NCI-H2171 (cell line): ENCODE results near the gene CTNNA2.
"Not testable (repeated sequence)": the region's sequence is repeated elsewhere in the genome, so short reads cannot be mapped to it uniquely, and the experiment has no call there.

ENCODE experiments used
- DNase-seq: peaks from one replicate; lab custom pipeline; 2025; lab: John Stamatoyannopoulos, UW

Gene CTNNA2

GRCh38 chr2:80149991-80150390 lies 637.1 kb downstream of the CTNNA2 start:
- no peak for DNase-seq

- DNase-seq, result no peak
Observed at GRCh38 chr2:80151248-80151647, 638.4 kb downstream of the CTNNA2 start.

GRCh38 chr2:80151651-80152050 lies 638.8 kb downstream of the CTNNA2 start:
- no peak for DNase-seq

GRCh38 chr2:80153151-80153550 lies 640.3 kb downstream of the CTNNA2 start:
- DNase-seq, result no peak

GRCh38 chr2:80153768-80154167 lies 640.9 kb downstream of the CTNNA2 start:
- no peak for DNase-seq

- DNase-seq, result no peak
Observed at GRCh38 chr2:80154231-80154915, 641.5 kb downstream of the CTNNA2 start.

- no peak for DNase-seq
Observed at GRCh38 chr2:80164375-80164774, 651.5 kb downstream of the CTNNA2 start.

GRCh38 chr2:80166483-80167171 lies 653.8 kb downstream of the CTNNA2 start:
- no peak for DNase-seq

GRCh38 chr2:80167284-80167808 lies 654.5 kb downstream of the CTNNA2 start:
- DNase-seq, result no peak

GRCh38 chr2:80168037-80168436 lies 655.2 kb downstream of the CTNNA2 start:
- DNase-seq, result no peak

GRCh38 chr2:80168801-80169200 lies 656.0 kb downstream of the CTNNA2 start:
- no peak for DNase-seq

GRCh38 chr2:80169811-80170594 lies 657.2 kb downstream of the CTNNA2 start:
- no peak for DNase-seq

- no peak for DNase-seq
Observed at GRCh38 chr2:80185091-80185490, 672.2 kb downstream of the CTNNA2 start.

- DNase-seq, result no peak
Observed at GRCh38 chr2:80186262-80186661, 673.4 kb downstream of the CTNNA2 start.

GRCh38 chr2:80187156-80187555 lies 674.3 kb downstream of the CTNNA2 start:
- no peak for DNase-seq

- DNase-seq, result no peak
Observed at GRCh38 chr2:80190166-80190565, 677.3 kb downstream of the CTNNA2 start.

GRCh38 chr2:80193566-80193965 lies 680.7 kb downstream of the CTNNA2 start:
- no peak for DNase-seq

GRCh38 chr2:80195034-80195433 lies 682.2 kb downstream of the CTNNA2 start:
- DNase-seq, result no peak

- DNase-seq, result no peak
Observed at GRCh38 chr2:80198042-80198441, 685.2 kb downstream of the CTNNA2 start.

GRCh38 chr2:80199504-80199903 lies 686.7 kb downstream of the CTNNA2 start:
- no peak for DNase-seq

GRCh38 chr2:80203929-80204328 lies 691.1 kb downstream of the CTNNA2 start:
- DNase-seq, result not testable (repeated sequence)

GRCh38 chr2:80205498-80205897 lies 692.6 kb downstream of the CTNNA2 start:
- DNase-seq, result no peak

- no peak for DNase-seq
Observed at GRCh38 chr2:80209458-80209857, 696.6 kb downstream of the CTNNA2 start.
